Urinary bladder (tissue), 4 donors: ENCODE data around the gene MRPL10. TPM values are rescaled to one million over a fixed set of nuclear protein-coding genes. Genes with fewer than 3 reads are reported as not detected.
A peak's percentile ranks its signal among the peaks of the same experiment; 100 is the strongest.

ENCODE experiments used
- DNase-seq: peaks from one replicate; pipeline ENCODE4 v3.0.0-alpha.2; 2015; ENCODE audit errors: extremely low spot score
- H3K27ac ChIP-seq: one replicate; pipeline ENCODE4 v1.5.1; 2013; ENCODE audit warnings: low read depth, mild to moderate bottlenecking, moderate library complexity
- H3K36me3 ChIP-seq: one replicate; pipeline ENCODE4 v1.6.1; 2013; ENCODE audit warnings: mild to moderate bottlenecking, moderate library complexity; ENCODE audit not compliant: insufficient read depth
- H3K4me1 ChIP-seq: one replicate; pipeline ENCODE4 v1.6.1; 2013; ENCODE audit warnings: mild to moderate bottlenecking, moderate library complexity; ENCODE audit not compliant: insufficient read depth
- H3K4me3 ChIP-seq: one replicate; pipeline ENCODE4 v1.5.1; 2013; ENCODE audit warnings: low read depth, low read length
- WGBS: extraction: QIAGEN DNeasy Blood & Tissue Kit; methylation state at CpG from one replicate; pipeline ENCODE4 v1.1.7; 2013; 5-methylcytosine and 5-hydroxymethylcytosine counted together
- polyA plus RNA-seq: library from polyadenylated mRNA; stranded (reverse); fragments of 200-250 nt; gene quantifications from one replicate; pipeline ENCODE4 v1.2.3, GENCODE V29; 2013
- total RNA-seq: library from RNA; depleted of rRNA; stranded (reverse); fragments of >200 nt; gene quantifications from one replicate; pipeline ENCODE4 v1.2.3, GENCODE V29; 2014
- donor health status: healthy with polysubstance abuse.
- donor health status: healthy.

MRPL10 gene
- total and polyA plus RNA-seq, 2 donors, result 8.5 to 80.9 TPM

GRCh38 chr17:47850692-47851573 is 19.6 kb upstream of the MRPL10 start, which contains the start of gene SP6:
Gene SP6 (minus strand): TSS chr17:47851163. CDS start chr17:47848429, 2,734 bp downstream.
- no peak for DNase-seq

GRCh38 chr17:47850373-47850691 is 19.0 kb upstream of the MRPL10 start:
- Histone ChIP-seq H3K4me1 (no peaks in the 10 kb centered on the region), H3K36me3 (no peaks in the 10 kb centered on the region), H3K27ac (no peak overlapping the region), H3K4me3 (peak overlapping the region; percentile 34)
- WGBS, result 35% methylated on average over 9 of the region's 9 CpGs
- DNase-seq, result no peak

More at GRCh38 chr17:47850692-47851573, 19.6 kb upstream of the MRPL10 start, which contains the start of gene SP6:
- 4% methylated on average over 71 of the region's 71 CpGs for WGBS
- Histone ChIP-seq H3K4me1 (no peaks in the 10 kb centered on the region), H3K27ac (no peak within 1 kb of the TSS), H3K4me3 (peak within 1 kb of the TSS; percentile 34), H3K36me3 (no peaks in the 10 kb centered on the region)

DNA sequence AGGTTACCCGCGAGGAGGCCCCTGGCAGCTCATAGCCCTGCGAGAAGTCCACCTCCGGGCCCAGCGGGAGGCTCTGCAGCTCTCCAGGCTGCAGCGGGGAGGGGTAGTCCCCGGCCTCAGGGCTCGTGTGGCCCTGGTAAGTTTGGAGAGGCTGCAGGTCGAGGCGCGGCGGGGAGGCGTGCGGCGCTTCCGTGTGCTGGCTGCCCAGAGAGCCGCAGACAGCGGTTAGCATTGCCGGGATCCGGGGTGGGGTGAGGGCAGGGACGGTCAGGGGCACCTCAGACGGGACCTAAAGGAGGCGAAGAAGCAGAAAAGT is 16.8 kb upstream of the MRPL10 start:
- Histone ChIP-seq H3K27ac (no peak overlapping the region), H3K4me1 (no peaks in the 10 kb centered on the region), H3K36me3 (no peaks in the 10 kb centered on the region), H3K4me3 (no peak overlapping the region)
- DNase-seq, result no peak
- 34% methylated on average over 23 of the region's 23 CpGs for WGBS

- Histone ChIP-seq H3K4me1 (no peaks in the 10 kb centered on the region), H3K36me3 (no peaks in the 10 kb centered on the region), H3K27ac (no peak overlapping the region), H3K4me3 (no peak overlapping the region)
- no peak for DNase-seq
- WGBS, result 23% methylated on average over 71 of the region's 71 CpGs
Observed at GRCh38 chr17:47847341-47848197, 16.2 kb upstream of the MRPL10 start.

DNA sequence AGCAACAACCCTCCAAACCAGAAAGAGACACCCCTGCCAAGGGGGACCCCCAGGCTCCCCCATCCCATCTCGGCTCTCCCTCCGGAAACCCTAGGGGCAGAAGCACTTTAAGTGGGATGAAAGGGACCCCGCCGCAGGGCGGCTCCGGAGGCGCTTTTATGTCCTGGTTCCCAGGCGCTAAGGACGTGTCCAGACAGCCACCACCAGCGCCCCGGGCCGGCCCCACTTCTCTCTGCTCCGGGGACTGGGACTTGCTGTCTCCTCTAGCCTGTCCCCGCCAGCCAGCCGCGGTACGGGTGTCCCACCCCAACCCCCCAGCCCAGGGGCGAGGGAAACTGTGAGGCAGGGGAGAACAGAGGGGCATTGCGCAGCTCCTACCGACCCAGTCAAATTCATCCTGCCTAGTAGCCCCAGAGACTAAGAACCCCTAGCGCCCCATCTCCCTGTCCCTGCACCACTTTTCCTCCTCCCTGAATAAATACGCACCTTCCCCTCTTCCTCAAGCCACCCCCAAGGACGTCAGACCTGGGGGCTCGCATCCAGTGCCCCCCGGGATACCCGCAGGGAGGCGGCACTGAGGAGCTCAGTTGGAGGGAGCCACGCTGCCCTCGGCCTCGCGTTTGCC is 15.5 kb upstream of the MRPL10 start:
- H3K4me3 ChIP-seq, result no peak overlapping the region
- DNase-seq, result no peak
- H3K36me3 ChIP-seq, result no peaks in the 10 kb centered on the region
- H3K27ac ChIP-seq, result no peak overlapping the region
- WGBS, result 15% methylated on average over 31 of the region's 31 CpGs
- no peaks in the 10 kb centered on the region for H3K4me1 ChIP-seq

DNA sequence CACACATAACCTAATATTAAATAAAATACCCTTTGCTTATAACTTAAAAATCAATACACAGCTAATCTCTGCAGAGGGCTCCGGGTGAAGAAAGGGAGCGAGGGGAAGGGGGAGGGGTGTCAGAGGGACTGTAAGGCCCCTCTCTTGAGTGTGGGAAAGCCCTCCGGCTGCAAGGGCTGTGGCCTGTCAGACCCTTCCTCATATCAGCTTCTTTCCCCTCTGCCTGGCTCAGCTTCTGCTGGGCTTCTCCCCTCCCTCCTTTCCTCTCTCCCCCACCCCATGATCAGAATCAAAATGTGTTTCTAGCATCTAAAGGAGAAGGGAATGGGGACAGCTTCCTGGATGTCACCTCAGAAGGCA is 14.4 kb upstream of the MRPL10 start:
- H3K4me1 ChIP-seq, result no peaks in the 10 kb centered on the region
- H3K36me3 ChIP-seq, result no peaks in the 10 kb centered on the region
- DNase-seq, result no peak
- WGBS, result 67% methylated on average over 3 of the region's 3 CpGs
- H3K4me3 ChIP-seq, result no peak overlapping the region
- H3K27ac ChIP-seq, result no peak overlapping the region

- Histone ChIP-seq H3K4me1 (no peaks in the 10 kb centered on the region), H3K27ac (no peak overlapping the region), H3K4me3 (no peak overlapping the region), H3K36me3 (no peaks in the 10 kb centered on the region)
- 48% methylated on average over 4 of the region's 4 CpGs for WGBS
- no peak for DNase-seq
Observed at GRCh38 chr17:47844814-47845715, 13.7 kb upstream of the MRPL10 start.

- H3K27ac ChIP-seq, result no peak overlapping the region
- DNase-seq, result no peak
Observed at GRCh38 chr17:47844227-47844626, 12.9 kb upstream of the MRPL10 start.

GRCh38 chr17:47843391-47843730 is 12.0 kb upstream of the MRPL10 start:
- DNase-seq, result no peak
- Histone ChIP-seq H3K4me1 (no peaks in the 10 kb centered on the region), H3K4me3 (no peak overlapping the region), H3K27ac (no peak overlapping the region), H3K36me3 (no peaks in the 10 kb centered on the region)
- WGBS, result 22% methylated on average over 6 of the region's 6 CpGs

More at GRCh38 chr17:47844227-47844626, 12.9 kb upstream of the MRPL10 start:
- Histone ChIP-seq H3K36me3 (no peaks in the 10 kb centered on the region), H3K4me1 (no peaks in the 10 kb centered on the region), H3K4me3 (no peak overlapping the region)
- WGBS, result 47% methylated on average over 5 of the region's 5 CpGs

DNA sequence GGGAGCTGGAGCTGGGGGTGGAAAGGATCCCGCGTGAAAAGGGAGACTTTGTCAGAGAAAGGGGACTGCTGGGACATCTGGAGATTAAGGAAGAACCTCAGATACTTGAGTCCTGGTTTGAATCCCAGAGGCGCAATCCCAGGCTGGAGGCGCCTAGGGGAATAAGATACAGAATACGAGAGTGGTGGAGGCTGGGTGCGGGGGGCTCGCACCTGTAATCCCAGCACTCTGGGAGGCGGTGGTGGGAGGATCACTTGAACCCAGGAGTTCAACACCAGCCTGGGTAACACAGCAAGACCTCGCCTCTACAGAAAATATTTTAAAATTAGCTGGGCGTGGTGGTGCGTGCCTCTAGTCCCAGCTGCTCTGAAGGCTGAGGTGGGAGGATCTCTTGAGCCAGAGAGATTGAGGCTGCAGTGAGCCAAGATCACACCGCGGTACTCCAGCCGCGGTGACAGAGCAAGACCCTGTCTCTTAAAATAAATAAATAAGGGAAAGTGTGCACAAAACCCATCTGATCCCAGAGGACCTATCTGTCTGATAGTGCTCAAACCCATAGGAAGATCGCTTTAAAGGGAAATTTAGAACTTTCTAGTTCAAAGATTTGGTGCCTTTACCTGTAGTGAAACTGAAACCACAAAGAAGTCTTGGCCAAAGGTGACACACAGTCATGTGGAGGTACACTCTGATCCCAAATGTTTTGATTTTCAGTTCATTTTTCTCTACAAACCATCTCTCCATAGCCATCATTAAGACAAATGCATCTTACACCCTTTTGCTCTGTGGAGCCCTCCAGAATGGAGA is 10.3 kb upstream of the MRPL10 start:
- H3K36me3 ChIP-seq, result no peaks in the 10 kb centered on the region
- no peaks in the 10 kb centered on the region for H3K4me1 ChIP-seq
- DNase-seq, result no peak
- H3K27ac ChIP-seq, result no peak overlapping the region
- 63% methylated on average over 16 of the region's 16 CpGs for WGBS
- no peak overlapping the region for H3K4me3 ChIP-seq

- Histone ChIP-seq H3K27ac (no peak within 1 kb of the TSS), H3K36me3 (no peaks in the 10 kb centered on the region), H3K4me1 (no peaks in the 10 kb centered on the region), H3K4me3 (peak within 1 kb of the TSS; percentile 54)
- peak; percentile 43 for DNase-seq
- under 1% methylated on average over 55 of the region's 55 CpGs for WGBS
Observed at GRCh38 chr17:47840742-47841487, 9.6 kb upstream of the MRPL10 start, which contains the start of gene SCRN2. Gene SCRN2 (minus strand): TSS chr17:47841273. CDS start chr17:47840843, 430 bp downstream.
